Brain microvascular endothelial cell (primary cell): ENCODE measurements around the gene MYH10.

Source experiments
- DNase-seq: peaks from one replicate; pipeline ENCODE4 v3.0.0-alpha.2; 2020
- H3K27ac ChIP-seq: fragments of 250-450 bp; sonication (Bioruptor Pico); 2 replicates; pipeline ENCODE4 v1.5.1; 2020; ENCODE audit warnings: mild to moderate bottlenecking, moderate library complexity
- H3K27me3 ChIP-seq: fragments of 250-450 bp; sonication (Bioruptor Pico); replicated peaks from 2 replicates; pipeline ENCODE4 v1.5.1; 2020; ENCODE audit warnings: mild to moderate bottlenecking
- H3K36me3 ChIP-seq: fragments of 250-450 bp; sonication (Bioruptor Pico); replicated peaks from 2 replicates; pipeline ENCODE4 v1.5.1; 2020; ENCODE audit warnings: mild to moderate bottlenecking
- H3K4me3 ChIP-seq: 2 replicates; pipeline ENCODE4 v1.5.1; 2011; ENCODE audit warnings: low read depth, mild to moderate bottlenecking, control low read depth, low read length, moderate library complexity
- CTCF ChIP-seq: IDR thresholded peaks from 2 replicates; pipeline ENCODE4 v1.5.1; 2011; ENCODE audit warnings: low read depth, mild to moderate bottlenecking, moderate library complexity, low read length, control low read depth, inconsistent platforms; ENCODE audit errors: missing control alignments
- in situ Hi-C: cut with HindIII; loops from 2 replicates; pipeline ENCODE4 v1.10.0; 2017; ENCODE audit warnings: low sequenced_read_pairs, low pct_ligation_motif_present

MYH10 gene

DNA sequence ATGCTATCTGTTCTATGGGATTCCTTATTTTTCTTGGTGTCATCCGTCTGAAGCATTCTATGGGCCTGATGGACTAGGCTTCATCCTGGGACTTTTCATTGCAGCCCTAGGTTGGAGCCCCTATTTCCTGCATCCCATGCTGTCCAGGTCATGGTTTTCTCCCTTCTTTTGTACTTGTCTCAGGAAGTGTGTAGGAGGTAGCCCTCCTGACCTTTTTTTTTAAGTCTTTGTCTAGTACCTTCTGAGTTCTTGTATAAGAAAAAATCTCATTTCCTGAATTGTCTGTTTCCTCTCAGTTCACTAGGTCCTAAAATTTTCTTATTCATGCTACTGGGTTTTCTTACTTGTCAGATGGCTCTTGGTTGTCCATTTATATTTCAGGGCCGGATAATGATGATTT lies 188.8 kb downstream of the MYH10 start:
- Histone ChIP-seq H3K27ac (no peak overlapping the region), H3K4me3 (no peak overlapping the region), H3K27me3 (no peaks in the 10 kb centered on the region), H3K36me3 (peaks cover 23% of the 10 kb centered on the region)
- DNase-seq = no peak
- in situ Hi-C loops = no loop called here
- TF ChIP-seq CTCF = no peak

GRCh38 chr17:8439681-8440080 lies 190.8 kb downstream of the MYH10 start:
- TF ChIP-seq CTCF = no peak
- no peak overlapping the region for H3K27ac ChIP-seq
- H3K27me3 ChIP-seq = no peaks in the 10 kb centered on the region
- in situ Hi-C loops = no loop called here
- no peak overlapping the region for H3K4me3 ChIP-seq
- H3K36me3 ChIP-seq = peaks cover 13% of the 10 kb centered on the region
- DNase-seq = no peak

DNA sequence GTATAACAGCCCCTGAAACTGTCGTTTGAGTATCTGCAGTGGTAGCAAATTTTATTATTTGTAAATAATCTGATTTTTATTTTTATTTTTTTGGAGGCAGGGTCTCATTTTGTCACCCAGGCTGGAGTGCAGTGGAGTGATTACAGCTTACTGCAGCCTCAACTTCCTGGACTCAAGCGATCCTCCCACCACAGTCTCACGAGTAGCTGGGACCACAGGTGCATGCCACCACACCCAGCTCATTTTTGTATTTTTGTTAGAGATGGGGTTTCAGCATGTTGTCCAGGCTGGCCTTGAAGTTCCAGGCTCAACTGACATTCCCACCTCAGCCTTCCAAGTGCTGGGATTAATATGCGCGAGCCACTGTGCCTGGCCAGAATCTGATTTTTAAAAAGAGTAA lies 192.1 kb downstream of the MYH10 start:
- Histone ChIP-seq H3K36me3 (peaks cover 10% of the 10 kb centered on the region), H3K4me3 (no peak overlapping the region), H3K27me3 (no peaks in the 10 kb centered on the region), H3K27ac (no peak overlapping the region)
- no peak for TF ChIP-seq CTCF
- DNase-seq = no peak
- in situ Hi-C loops = no loop called here

DNA sequence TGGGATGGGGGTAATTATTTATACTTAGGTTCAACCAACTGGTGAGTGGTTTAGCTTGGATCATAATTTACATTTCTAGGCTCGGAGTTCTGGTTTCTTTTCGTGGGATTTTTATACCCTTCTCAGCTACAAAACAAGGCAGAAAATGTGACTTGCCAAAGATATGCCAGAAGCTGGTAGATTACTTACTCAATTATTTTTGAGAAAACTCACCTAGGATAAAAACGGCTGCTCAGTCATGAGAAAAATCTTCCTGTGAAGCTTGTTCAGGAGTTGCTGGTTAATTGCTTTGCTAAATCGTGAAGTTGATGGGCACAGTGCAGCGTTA lies 193.7 kb downstream of the MYH10 start:
- Histone ChIP-seq H3K4me3 (peak overlapping the region; percentile 91), H3K27ac (peak overlapping the region; percentile 97), H3K27me3 (no peaks in the 10 kb centered on the region), H3K36me3 (peaks cover 8% of the 10 kb centered on the region)
- DNase-seq = no peak
- in situ Hi-C loops = no loop called here
- no peak for TF ChIP-seq CTCF

DNA sequence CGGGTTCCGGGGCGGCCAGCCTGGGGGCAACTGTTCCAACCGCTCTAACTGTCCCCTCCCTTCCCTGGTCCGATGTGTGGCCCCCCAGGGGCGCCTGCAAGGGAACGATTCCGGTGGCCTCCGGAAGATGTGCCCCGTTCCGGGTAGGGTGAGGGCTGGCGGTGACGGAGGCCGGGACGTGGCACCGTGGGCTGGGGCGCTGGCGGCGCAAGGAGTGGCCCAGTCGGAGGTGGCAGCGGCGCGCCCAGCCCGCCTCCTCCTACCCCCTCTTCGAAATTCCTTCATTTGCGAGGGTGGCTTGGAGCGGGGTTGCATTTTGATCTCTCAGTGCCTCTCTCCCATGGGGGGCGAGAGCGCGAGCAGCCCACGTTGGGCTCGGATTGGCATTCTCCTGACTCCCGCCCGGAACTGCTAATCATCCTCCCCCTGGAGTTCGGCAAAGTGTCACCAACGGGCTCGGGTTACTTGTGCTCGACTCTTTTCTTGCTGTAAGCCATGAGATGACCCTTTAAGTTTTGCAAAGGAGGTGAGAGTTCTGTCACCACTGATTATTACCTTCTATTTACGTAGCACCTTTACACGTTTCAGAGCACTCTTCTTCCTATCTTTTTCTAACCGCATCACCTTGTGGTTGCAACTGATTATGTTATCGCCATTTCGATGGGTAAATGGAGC lies 194.2 kb downstream of the MYH10 start:
- Histone ChIP-seq H3K27ac (peak overlapping the region; percentile 97), H3K27me3 (no peaks in the 10 kb centered on the region), H3K4me3 (peak overlapping the region; percentile 91), H3K36me3 (peaks cover 8% of the 10 kb centered on the region)
- TF ChIP-seq CTCF = no peak
- in situ Hi-C loops = no loop called here
- peak; percentile 46 for DNase-seq
